ENCODE measurements around the gene LCN6. TPM values are rescaled to one million over a fixed set of nuclear protein-coding genes. Genes with fewer than 3 reads are reported as not detected.

LCN6 gene
- total and polyA plus RNA-seq, 2 of the 13 experiments (the other 11 are each of a cell fraction or from before 2014, with no cell fraction given): not detected

- peak; percentile 62; the same call in 1 of the 2 replicates for TF ChIP-seq REPIN1 (CRISPR knock-in tag; IDR thresholded peaks at IDR 0.05; ENCODE audit: borderline replicate concordance, low read depth)
- TF ChIP-seq ZNF263 (CRISPR knock-in tag; IDR thresholded peaks at IDR 0.05): peak; percentile 39; the same call in 1 of the 2 replicates
- TF ChIP-seq SNAPC5 (CRISPR knock-in tag; IDR thresholded peaks at IDR 0.05; ENCODE audit: borderline replicate concordance): peak; percentile 35; the same call in 1 of the 2 replicates
- peak; percentile 65; the same call in 1 of the 2 replicates for TF ChIP-seq ZNF770 (CRISPR knock-in tag; IDR thresholded peaks at IDR 0.05)
- peak; percentile 98 for TF ChIP-seq ZFY (CRISPR knock-in tag; IDR thresholded peaks at IDR 0.05)
- TF ChIP-seq KAT8 (CRISPR knock-in tag; IDR thresholded peaks at IDR 0.05): peak; percentile 91
- no peak; the same call in 1 of the 2 replicates for TF ChIP-seq ZNF460 (CRISPR knock-in tag; IDR thresholded peaks at IDR 0.05; ENCODE audit: borderline replicate concordance)
- peak; percentile 92 for TF ChIP-seq ZNF580 (CRISPR knock-in tag; IDR thresholded peaks at IDR 0.05; ENCODE audit: borderline replicate concordance, low read depth)
- TF ChIP-seq HOXA3 (CRISPR knock-in tag; IDR thresholded peaks at IDR 0.05): peak; percentile 91
- peak; percentile 89 for TF ChIP-seq ZFX (CRISPR knock-in tag; IDR thresholded peaks at IDR 0.05; ENCODE audit: low read depth)
- no peak for TF ChIP-seq ZNF550 (CRISPR knock-in tag; IDR thresholded peaks at IDR 0.05; ENCODE audit: borderline replicate concordance)
- TF ChIP-seq RAD21 (CRISPR knock-in tag; IDR thresholded peaks at IDR 0.05): peak; percentile 77
- TF ChIP-seq SYNCRIP (IDR thresholded peaks at IDR 0.05; ENCODE audit: insufficient read depth, low read depth, low read length): no peak
- no peak for TF ChIP-seq SIX1 (CRISPR knock-in tag; IDR thresholded peaks at IDR 0.05; ENCODE audit: borderline replicate concordance)
- peak; percentile 83; the same call in 1 of the 2 replicates for TF ChIP-seq POGK (CRISPR knock-in tag; conservative IDR thresholded peaks at IDR 0.05)
- peak; percentile 75; the same call in 1 of the 2 replicates for TF ChIP-seq BCL6 (CRISPR knock-in tag; IDR thresholded peaks at IDR 0.05)
- peak; percentile 80 for TF ChIP-seq ZBTB7B (CRISPR knock-in tag; IDR thresholded peaks at IDR 0.05)
- TF ChIP-seq ZSCAN12 (CRISPR knock-in tag; IDR thresholded peaks at IDR 0.05): no peak; the same call in 1 of the 2 replicates
- no peak for TF ChIP-seq CEBPG (CRISPR knock-in tag; IDR thresholded peaks at IDR 0.05)
- peak; percentile 27; the same call in 1 of the 2 replicates for TF ChIP-seq ZNF280D (CRISPR knock-in tag; IDR thresholded peaks at IDR 0.05)
- peak; percentile 93 for TF ChIP-seq RBM39 (IDR thresholded peaks at IDR 0.05; ENCODE audit: low read depth, low read length, poor library complexity, severe bottlenecking)
- TF ChIP-seq GABPB1 (CRISPR knock-in tag; IDR thresholded peaks at IDR 0.05): peak; percentile 84
- TF ChIP-seq ZNF296 (CRISPR knock-in tag; conservative IDR thresholded peaks at IDR 0.05): 0 out of 2 replicates have a peak, but pooled peaks have one; percentile 42
- TF ChIP-seq ZNF564 (CRISPR knock-in tag; IDR thresholded peaks at IDR 0.05): peak; percentile 94
Measured at GRCh38 chr9:136728080-136728547, 20.2 kb downstream of the LCN6 start (continued).
